Measurements from ENCODE around the gene SDHD. TPM values are rescaled to one million over a fixed set of nuclear protein-coding genes. Genes with fewer than 3 reads are reported as not detected.

Gene SDHD
- total RNA-seq, 1 experiment from 2014 or later = 99.5 TPM

DNA sequence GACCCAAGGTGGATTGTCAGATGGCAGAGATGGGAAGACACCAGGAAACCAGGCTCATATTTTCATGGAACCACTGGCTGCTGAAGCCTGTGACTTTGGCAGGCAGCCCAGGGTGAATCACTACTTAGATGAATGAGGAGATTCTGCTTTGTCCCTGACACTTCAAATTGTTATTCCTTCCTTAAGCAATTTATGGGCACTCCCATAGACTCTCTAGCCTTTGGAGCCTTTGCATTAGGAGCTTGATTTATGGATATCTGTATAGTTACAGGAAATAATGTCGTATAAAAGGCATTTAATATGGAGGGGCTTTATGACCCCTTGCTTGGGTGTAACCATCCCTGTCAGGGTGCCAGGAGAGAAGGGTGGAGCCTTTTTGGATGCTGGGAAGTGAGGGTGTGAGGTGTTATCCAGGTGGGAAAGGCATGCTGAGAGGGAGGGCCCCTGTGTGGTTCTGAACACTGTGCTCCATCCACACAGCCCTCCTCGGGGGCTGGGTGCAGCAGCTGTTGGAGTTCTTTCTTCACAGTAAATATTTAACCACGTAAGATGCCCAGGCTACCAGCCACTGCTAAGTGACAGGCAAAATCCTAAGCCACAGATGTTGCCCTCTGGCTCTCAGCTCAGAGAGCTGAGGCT is 41.9 kb downstream of the SDHD start:
- Histone ChIP-seq H3K27ac (peak overlapping the region; percentile 25; the same call in 1 of the 2 replicates), H3K4me3 (no peak overlapping the region), H3K27me3 (ENCODE audit: insufficient read depth, low read depth) (no peaks in the 10 kb centered on the region), H3K79me2 (ENCODE audit: low read depth) (no peaks in the 10 kb centered on the region), H3K9me2 (ENCODE audit: insufficient read depth) (no peaks in the 10 kb centered on the region), H3K9me3 (ENCODE audit: insufficient read depth, low read depth) (no peaks in the 10 kb centered on the region), H2AFZ (no peak overlapping the region), H4K20me1 (ENCODE audit: insufficient read depth) (no peaks in the 10 kb centered on the region), H3K4me1 (replicated peaks; ENCODE audit: insufficient read depth) (peaks cover 24% of the 10 kb centered on the region), H3F3A (ENCODE audit: insufficient read depth, low read depth) (peaks cover 27% of the 10 kb centered on the region), H3K36me3 (ENCODE audit: low read depth) (no peaks in the 10 kb centered on the region), H3K4me2 (peak overlapping the region; percentile 4; the same call in 1 of the 2 replicates)
- ChIA-PET CTCF (no interaction called here), POLR2A (ENCODE audit: unreplicated experiment) (interaction anchor here (0.5 kb wide), 1 partner anchor 31 kb away, joined by 5 read pairs; no protein-coding TSS in a partner anchor)
- DNase-seq = peak; percentile 81 to 91
- TF ChIP-seq, protein P1, sequence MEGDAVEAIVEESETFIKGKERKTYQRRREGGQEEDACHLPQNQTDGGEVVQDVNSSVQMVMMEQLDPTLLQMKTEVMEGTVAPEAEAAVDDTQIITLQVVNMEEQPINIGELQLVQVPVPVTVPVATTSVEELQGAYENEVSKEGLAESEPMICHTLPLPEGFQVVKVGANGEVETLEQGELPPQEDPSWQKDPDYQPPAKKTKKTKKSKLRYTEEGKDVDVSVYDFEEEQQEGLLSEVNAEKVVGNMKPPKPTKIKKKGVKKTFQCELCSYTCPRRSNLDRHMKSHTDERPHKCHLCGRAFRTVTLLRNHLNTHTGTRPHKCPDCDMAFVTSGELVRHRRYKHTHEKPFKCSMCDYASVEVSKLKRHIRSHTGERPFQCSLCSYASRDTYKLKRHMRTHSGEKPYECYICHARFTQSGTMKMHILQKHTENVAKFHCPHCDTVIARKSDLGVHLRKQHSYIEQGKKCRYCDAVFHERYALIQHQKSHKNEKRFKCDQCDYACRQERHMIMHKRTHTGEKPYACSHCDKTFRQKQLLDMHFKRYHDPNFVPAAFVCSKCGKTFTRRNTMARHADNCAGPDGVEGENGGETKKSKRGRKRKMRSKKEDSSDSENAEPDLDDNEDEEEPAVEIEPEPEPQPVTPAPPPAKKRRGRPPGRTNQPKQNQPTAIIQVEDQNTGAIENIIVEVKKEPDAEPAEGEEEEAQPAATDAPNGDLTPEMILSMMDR (conservative IDR thresholded peaks at IDR 0.05) = no peak
- no peak for TF ChIP-seq EZH2 (IDR thresholded peaks at IDR 0.05; ENCODE audit: low read depth)
- BruUV-seq (replicated peaks) = no TSS peak
- intact Hi-C loops (cut with micrococcal nuclease; ENCODE audit: unreplicated experiment) = loop anchor here (1.0 kb wide), 1 partner anchor 29 kb away; no protein-coding TSS in a partner anchor

DNA sequence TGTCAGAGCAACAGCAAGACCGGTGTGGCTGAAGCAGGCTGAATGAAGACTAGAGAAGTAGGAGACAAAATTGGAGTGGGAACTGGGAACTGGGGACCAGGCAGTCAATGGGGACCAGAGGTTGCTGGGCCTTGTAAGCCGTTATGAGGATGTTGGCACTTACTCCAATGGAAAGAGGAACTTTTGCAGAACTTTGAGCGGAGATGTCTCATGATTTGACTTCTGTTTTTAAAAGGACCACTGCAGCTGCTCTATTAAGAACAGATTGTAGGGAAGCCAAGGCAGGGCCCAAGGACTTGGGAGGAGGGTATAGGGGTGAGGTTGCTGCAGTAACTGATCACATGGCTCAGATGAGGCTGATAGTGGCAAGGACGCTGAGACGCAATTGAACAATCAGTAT is 43.0 kb downstream of the SDHD start:
- Histone ChIP-seq H3K9me3 (ENCODE audit: insufficient read depth, low read depth) (no peaks in the 10 kb centered on the region), H3K4me3 (no peak overlapping the region), H3K4me2 (no peak overlapping the region), H3K27ac (no peak overlapping the region), H3K79me2 (ENCODE audit: low read depth) (no peaks in the 10 kb centered on the region), H3K27me3 (ENCODE audit: insufficient read depth, low read depth) (no peaks in the 10 kb centered on the region), H4K20me1 (ENCODE audit: insufficient read depth) (no peaks in the 10 kb centered on the region), H3F3A (ENCODE audit: insufficient read depth, low read depth) (peaks cover 27% of the 10 kb centered on the region), H3K4me1 (replicated peaks; ENCODE audit: insufficient read depth) (peaks cover 24% of the 10 kb centered on the region), H2AFZ (no peak overlapping the region), H3K9me2 (ENCODE audit: insufficient read depth) (no peaks in the 10 kb centered on the region), H3K36me3 (ENCODE audit: low read depth) (no peaks in the 10 kb centered on the region)
- no peak for DNase-seq
- ChIA-PET CTCF (no interaction called here), POLR2A (ENCODE audit: unreplicated experiment) (no interaction called here)
- intact Hi-C loops (cut with micrococcal nuclease; ENCODE audit: unreplicated experiment) = no loop called here
- no peak for TF ChIP-seq EZH2 (IDR thresholded peaks at IDR 0.05; ENCODE audit: low read depth)
- TF ChIP-seq, protein P1 (conservative IDR thresholded peaks at IDR 0.05) = no peak
- no TSS peak for BruUV-seq (replicated peaks)

DNA sequence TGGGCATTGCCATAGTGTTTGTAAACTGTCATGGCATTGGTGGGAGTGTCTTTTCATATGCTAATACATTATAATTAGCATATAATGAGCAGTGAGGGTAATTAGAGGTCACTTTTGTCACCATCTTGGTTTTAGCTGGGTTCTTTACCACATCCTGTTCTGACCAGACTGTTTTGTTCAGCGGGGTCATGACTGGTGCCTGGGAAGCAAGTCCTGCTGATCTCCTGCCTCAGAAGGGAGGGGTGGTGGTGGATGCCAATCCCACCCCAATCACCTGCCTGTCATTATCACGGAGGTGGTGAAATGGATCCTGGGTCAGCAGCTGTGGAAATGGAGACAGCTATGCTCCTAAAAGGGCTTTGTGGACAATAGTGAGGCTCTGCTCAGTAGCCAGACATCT is 46.1 kb downstream of the SDHD start:
- Histone ChIP-seq H3K4me1 (replicated peaks; ENCODE audit: insufficient read depth) (peaks cover 24% of the 10 kb centered on the region), H4K20me1 (ENCODE audit: insufficient read depth) (no peaks in the 10 kb centered on the region), H3K9me3 (ENCODE audit: insufficient read depth, low read depth) (no peaks in the 10 kb centered on the region), H2AFZ (no peak overlapping the region), H3F3A (ENCODE audit: insufficient read depth, low read depth) (peaks cover 26% of the 10 kb centered on the region; the same call in 1 of the 2 replicates), H3K27ac (no peak overlapping the region), H3K4me3 (no peak overlapping the region), H3K4me2 (no peak overlapping the region), H3K36me3 (ENCODE audit: low read depth) (no peaks in the 10 kb centered on the region), H3K27me3 (ENCODE audit: insufficient read depth, low read depth) (no peaks in the 10 kb centered on the region), H3K79me2 (ENCODE audit: low read depth) (no peaks in the 10 kb centered on the region), H3K9me2 (ENCODE audit: insufficient read depth) (no peaks in the 10 kb centered on the region)
- no TSS peak for BruUV-seq (replicated peaks)
- TF ChIP-seq, protein P1 (conservative IDR thresholded peaks at IDR 0.05) = no peak
- TF ChIP-seq EZH2 (IDR thresholded peaks at IDR 0.05; ENCODE audit: low read depth) = no peak
- CTCF ChIA-PET = no interaction called here
- intact Hi-C loops (cut with micrococcal nuclease; ENCODE audit: unreplicated experiment) = no loop called here
- DNase-seq = no peak
- POLR2A ChIA-PET (ENCODE audit: unreplicated experiment) = no interaction called here

Data from PC-9 (cell line).